Natural killer cell (primary cell): Measurements from ENCODE around the gene MPZ. TPM values are rescaled to one million over a fixed set of nuclear protein-coding genes. Genes with fewer than 3 reads are reported as not detected.

Source experiments
- ATAC-seq, 3 donors: fragments of 150-1000 bp in 2 of 3; fragments of 200-7000 bp in 1 of 3; cut with Tn5 transposase; 1 replicate in 1 of 3; 2 replicates in 2 of 3; pipeline ENCODE4 v1.10.0; 2021; ENCODE audit warnings: mild to moderate bottlenecking in 2 of 3, moderate library complexity in 2 of 3
- DNase-seq, 2 donors: peaks; one replicate each; pipeline versions ENCODE4 v3.0.0 to v3.0.0-alpha.2; 2013 to 2021; ENCODE audit warnings: mixed read lengths in 1 of 2
- H3K27ac ChIP-seq: one replicate; pipeline ENCODE4 v1.5.1; 2013; ENCODE audit warnings: mild to moderate bottlenecking, low read length
- H3K27me3 ChIP-seq: one replicate; pipeline ENCODE4 v1.6.1; 2013; ENCODE audit warnings: low read length; ENCODE audit not compliant: control insufficient read depth, insufficient read depth
- H3K36me3 ChIP-seq: one replicate; pipeline ENCODE4 v1.6.1; 2013; ENCODE audit warnings: low read length; ENCODE audit not compliant: control insufficient read depth, insufficient read depth
- H3K4me1 ChIP-seq: one replicate; pipeline ENCODE4 v1.6.1; 2013; ENCODE audit warnings: low read length; ENCODE audit not compliant: control insufficient read depth, insufficient read depth
- H3K4me3 ChIP-seq: one replicate; pipeline ENCODE4 v1.5.1; 2013; ENCODE audit warnings: low read length
- H3K9me3 ChIP-seq: one replicate; pipeline ENCODE4 v1.6.1; 2013; ENCODE audit warnings: low read length; ENCODE audit not compliant: control insufficient read depth, insufficient read depth
- H3K27ac Mint-ChIP-seq, 2 donors: one replicate each; pipeline ENCODE4 v1.8.0; 2022; ENCODE audit warnings: mild to moderate bottlenecking in 2 of 2, mixed read lengths in 2 of 2, moderate library complexity in 1 of 2
- H3K27me3 Mint-ChIP-seq, 2 donors: one replicate each; pipeline ENCODE4 v1.8.0; 2022; ENCODE audit warnings: low read depth in 2 of 2, mixed read lengths in 2 of 2
- H3K36me3 Mint-ChIP-seq: one replicate; pipeline ENCODE4 v1.8.0; 2022; ENCODE audit warnings: mixed read lengths
- H3K4me1 Mint-ChIP-seq, 2 donors: one replicate each; pipeline ENCODE4 v1.8.0; 2022; ENCODE audit warnings: mixed read lengths in 2 of 2
- H3K4me3 Mint-ChIP-seq: one replicate; pipeline ENCODE4 v1.8.0; 2022; ENCODE audit warnings: mild to moderate bottlenecking, moderate library complexity, mixed read lengths
- H3K9me3 Mint-ChIP-seq, 2 donors: one replicate each; pipeline ENCODE4 v1.8.0; 2022; ENCODE audit warnings: mixed read lengths in 2 of 2
- WGBS: methylation state at CpG from one replicate; pipeline ENCODE4 v1.1.7; 2013; ENCODE audit warnings: missing lambda C conversion rate; ENCODE audit not compliant: insufficient coverage; 5-methylcytosine and 5-hydroxymethylcytosine counted together
- intact Hi-C: fragments of 100-400 bp; cut with micrococcal nuclease; formaldehyde crosslinking; loops from one replicate; pipeline ENCODE4 v1.14.2; 2022
- total RNA-seq, 4 donors: library from RNA; stranded (reverse); fragments of 120-200 nt in 1 of 4; gene quantifications; one replicate each; pipeline versions ENCODE4 v1.2.3 to v1.2.4, GENCODE V29; 2013 to 2022
- TF ChIP-seq, protein P1 (sequence below): fragments of 200-600 bp; IDR thresholded peaks from one replicate; pipeline ENCODE4 v1.8.0; 2022; ENCODE audit warnings: antibody characterized with exemption

MPZ gene
- total RNA-seq, 3 donors from 2014 or later (not counting 1 experiment from before 2014, with no cell fraction given): 4.6 to 9.0 (median 8.7) TPM

- Histone ChIP-seq H3K36me3 (no peaks in the 10 kb centered on the region), H3K27ac (no peak overlapping the region), H3K27me3 (peaks cover 21% of the 10 kb centered on the region), H3K4me3 (no peak overlapping the region), H3K4me1 (peaks cover 13% of the 10 kb centered on the region), H3K9me3 (peaks cover 13% of the 10 kb centered on the region)
- ATAC-seq: no peak
- WGBS: 48% methylated on average over 5 of the region's 9 CpGs
- Mint-ChIP-seq H3K36me3 (peaks cover 17% of the 10 kb centered on the region), H3K27me3 (peaks cover 46 to 49% of the 10 kb centered on the region in 2 donors), H3K9me3 (peaks cover 0 to 8% of the 10 kb centered on the region in 2 donors), H3K4me1 (peaks cover 12 to 15% of the 10 kb centered on the region in 2 donors), H3K27ac (no peak overlapping the region), H3K4me3 (peak overlapping the region; percentile 77)
- intact Hi-C loops: no loop called here
- DNase-seq: no peak
- TF ChIP-seq, protein P1, sequence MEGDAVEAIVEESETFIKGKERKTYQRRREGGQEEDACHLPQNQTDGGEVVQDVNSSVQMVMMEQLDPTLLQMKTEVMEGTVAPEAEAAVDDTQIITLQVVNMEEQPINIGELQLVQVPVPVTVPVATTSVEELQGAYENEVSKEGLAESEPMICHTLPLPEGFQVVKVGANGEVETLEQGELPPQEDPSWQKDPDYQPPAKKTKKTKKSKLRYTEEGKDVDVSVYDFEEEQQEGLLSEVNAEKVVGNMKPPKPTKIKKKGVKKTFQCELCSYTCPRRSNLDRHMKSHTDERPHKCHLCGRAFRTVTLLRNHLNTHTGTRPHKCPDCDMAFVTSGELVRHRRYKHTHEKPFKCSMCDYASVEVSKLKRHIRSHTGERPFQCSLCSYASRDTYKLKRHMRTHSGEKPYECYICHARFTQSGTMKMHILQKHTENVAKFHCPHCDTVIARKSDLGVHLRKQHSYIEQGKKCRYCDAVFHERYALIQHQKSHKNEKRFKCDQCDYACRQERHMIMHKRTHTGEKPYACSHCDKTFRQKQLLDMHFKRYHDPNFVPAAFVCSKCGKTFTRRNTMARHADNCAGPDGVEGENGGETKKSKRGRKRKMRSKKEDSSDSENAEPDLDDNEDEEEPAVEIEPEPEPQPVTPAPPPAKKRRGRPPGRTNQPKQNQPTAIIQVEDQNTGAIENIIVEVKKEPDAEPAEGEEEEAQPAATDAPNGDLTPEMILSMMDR: no peak
Observed at GRCh38 chr1:161260376-161261260, 49.1 kb downstream of the MPZ start.

- no peak overlapping the region for H3K4me3 ChIP-seq
- DNase-seq (no peak), ATAC-seq (no peak)
- TF ChIP-seq, protein P1: no peak
- intact Hi-C loops: no loop called here
- no CpG with 5 or more reads among the region's 1 CpG for WGBS
- no peaks in the 10 kb centered on the region for H3K36me3 ChIP-seq
- H3K36me3 Mint-ChIP-seq: peaks cover 17% of the 10 kb centered on the region
- peaks cover 13% of the 10 kb centered on the region for H3K4me1 ChIP-seq
- H3K27me3 ChIP-seq: peaks cover 21% of the 10 kb centered on the region
- peak overlapping the region; percentile 77 for H3K4me3 Mint-ChIP-seq
- peaks cover 48 to 55% of the 10 kb centered on the region in 2 donors for H3K27me3 Mint-ChIP-seq
- no peak overlapping the region for H3K27ac ChIP-seq
- H3K4me1 Mint-ChIP-seq: peaks cover 12 to 15% of the 10 kb centered on the region in 2 donors
- H3K9me3 Mint-ChIP-seq: peaks cover 0 to 10% of the 10 kb centered on the region in 2 donors
- H3K9me3 ChIP-seq: peaks cover 13% of the 10 kb centered on the region
- no peak overlapping the region for H3K27ac Mint-ChIP-seq
Observed at GRCh38 chr1:161259765-161260164, 50.0 kb downstream of the MPZ start.

DNA sequence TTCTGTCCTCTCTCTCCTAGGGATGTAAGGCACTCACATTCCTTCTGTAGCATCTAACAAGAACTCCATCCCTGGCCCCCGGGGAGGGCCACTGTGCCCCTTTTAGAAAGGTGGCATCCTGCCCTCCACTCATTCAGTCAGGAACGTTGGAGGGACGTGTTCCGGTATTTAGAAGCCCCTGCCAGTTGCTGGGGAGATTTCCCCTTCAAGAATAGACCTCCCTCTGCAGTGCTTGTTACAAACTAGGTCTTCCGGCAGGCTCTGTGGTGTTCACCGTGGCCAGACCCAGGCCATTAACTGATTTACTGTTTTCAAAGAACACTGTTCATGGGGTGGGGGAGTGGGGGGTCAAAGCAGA is 50.4 kb downstream of the MPZ start:
- no peaks in the 10 kb centered on the region for H3K36me3 ChIP-seq
- H3K4me3 ChIP-seq: no peak overlapping the region
- H3K9me3 Mint-ChIP-seq: peaks cover 0 to 10% of the 10 kb centered on the region in 2 donors
- H3K4me1 ChIP-seq: peaks cover 13% of the 10 kb centered on the region
- H3K4me1 Mint-ChIP-seq: peaks cover 12 to 15% of the 10 kb centered on the region in 2 donors
- H3K27me3 ChIP-seq: peaks cover 21% of the 10 kb centered on the region
- TF ChIP-seq, protein P1: no peak
- 55% methylated on average over 6 of the region's 6 CpGs for WGBS
- H3K9me3 ChIP-seq: peaks cover 13% of the 10 kb centered on the region
- peaks cover 17% of the 10 kb centered on the region for H3K36me3 Mint-ChIP-seq
- intact Hi-C loops: no loop called here
- no peak overlapping the region for H3K27ac ChIP-seq
- no peak for DNase-seq
- H3K27ac Mint-ChIP-seq: no peak overlapping the region
- H3K4me3 Mint-ChIP-seq: peak overlapping the region; percentile 77
- ATAC-seq: no peak
- peaks cover 48 to 55% of the 10 kb centered on the region in 2 donors for H3K27me3 Mint-ChIP-seq
